GM10266 (cell line): ENCODE measurements around the gene TAPT1.

Experiments used
- DNase-seq: peaks from one replicate; pipeline ENCODE4 v3.0.0; 2012; ENCODE audit errors: extremely low spot score
- CTCF ChIP-seq: IDR thresholded peaks from 2 replicates; pipeline ENCODE4 v1.5.1; 2012; ENCODE audit warnings: mild to moderate bottlenecking, low read depth; ENCODE audit not compliant: control insufficient read depth, insufficient read depth; ENCODE audit errors: missing control alignments

The TAPT1 gene

GRCh38 chr4:16194214-16194613, 32.1 kb downstream of the TAPT1 start:
- DNase-seq = no peak
- no peak for TF ChIP-seq CTCF

GRCh38 chr4:16192631-16193518, 33.4 kb downstream of the TAPT1 start:
- DNase-seq = no peak
- TF ChIP-seq CTCF = no peak

GRCh38 chr4:16192057-16192456, 34.2 kb downstream of the TAPT1 start:
- no peak for DNase-seq
- TF ChIP-seq CTCF = no peak

- TF ChIP-seq CTCF = no peak
- no peak for DNase-seq
Measured at GRCh38 chr4:16187455-16187854, 38.8 kb downstream of the TAPT1 start.

- TF ChIP-seq CTCF = no peak
- DNase-seq = no peak
Measured at GRCh38 chr4:16186986-16187385, 39.3 kb downstream of the TAPT1 start.

- DNase-seq = no peak
- no peak for TF ChIP-seq CTCF
Measured at GRCh38 chr4:16183604-16184003, 42.7 kb downstream of the TAPT1 start.

- no peak for TF ChIP-seq CTCF
- no peak for DNase-seq
Measured at GRCh38 chr4:16176621-16177020, 49.6 kb downstream of the TAPT1 start.
